ENCODE data around the gene PRKCI.
"Not testable (repeated sequence)": the region's sequence is repeated elsewhere in the genome, so short reads cannot be mapped to it uniquely, and the experiment has no call there.

PRKCI gene

DNA sequence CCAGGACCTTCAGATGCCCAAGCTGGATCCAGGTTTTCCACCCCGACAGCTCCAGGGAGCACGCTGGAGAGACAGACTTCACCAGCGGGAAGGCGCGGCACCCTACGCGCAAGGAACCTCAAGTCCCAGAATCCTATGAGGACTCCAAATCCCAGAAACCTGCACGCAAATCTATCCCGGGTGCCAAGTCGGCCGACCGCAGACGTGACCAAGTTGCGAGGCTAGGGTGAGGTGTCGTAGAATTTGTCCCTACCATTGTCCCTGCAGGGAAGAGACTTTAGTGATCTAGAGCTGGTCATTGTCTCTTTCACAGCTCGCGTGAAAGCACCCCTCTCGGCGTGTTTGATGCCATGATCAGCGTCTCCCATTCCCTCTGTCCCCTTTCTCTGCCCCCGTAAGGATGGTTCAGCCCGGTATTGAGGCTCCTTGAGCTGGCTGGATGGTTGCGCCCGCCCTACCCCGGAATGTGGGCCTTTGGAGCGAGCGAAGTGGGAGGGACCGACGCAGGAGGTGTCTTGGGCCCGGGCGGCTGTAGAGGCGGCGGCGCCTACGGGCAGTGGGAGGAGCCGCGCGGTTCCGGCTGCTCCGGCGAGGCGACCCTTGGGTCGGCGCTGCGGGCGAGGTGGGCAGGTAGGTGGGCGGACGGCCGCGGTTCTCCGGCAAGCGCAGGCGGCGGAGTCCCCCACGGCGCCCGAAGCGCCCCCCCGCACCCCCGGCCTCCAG is at the start of gene PRKCI:
Gene PRKCI (plus strand): TSS at position 501 of the 723 bp plus-strand sequence. CDS start 246 bp downstream, outside the sequence.
- in situ Hi-C loops (cut with MboI; ENCODE audit: low sequenced_read_pairs), result no loop called here

GRCh38 chr3:170178651-170179050 is 43.6 kb upstream of the PRKCI start:
- in situ Hi-C loops (cut with MboI; ENCODE audit: low sequenced_read_pairs), result no loop called here

GRCh38 chr3:170179432-170179831 is 42.8 kb upstream of the PRKCI start:
- in situ Hi-C loops (cut with MboI; ENCODE audit: low sequenced_read_pairs), result no loop called here

DNA sequence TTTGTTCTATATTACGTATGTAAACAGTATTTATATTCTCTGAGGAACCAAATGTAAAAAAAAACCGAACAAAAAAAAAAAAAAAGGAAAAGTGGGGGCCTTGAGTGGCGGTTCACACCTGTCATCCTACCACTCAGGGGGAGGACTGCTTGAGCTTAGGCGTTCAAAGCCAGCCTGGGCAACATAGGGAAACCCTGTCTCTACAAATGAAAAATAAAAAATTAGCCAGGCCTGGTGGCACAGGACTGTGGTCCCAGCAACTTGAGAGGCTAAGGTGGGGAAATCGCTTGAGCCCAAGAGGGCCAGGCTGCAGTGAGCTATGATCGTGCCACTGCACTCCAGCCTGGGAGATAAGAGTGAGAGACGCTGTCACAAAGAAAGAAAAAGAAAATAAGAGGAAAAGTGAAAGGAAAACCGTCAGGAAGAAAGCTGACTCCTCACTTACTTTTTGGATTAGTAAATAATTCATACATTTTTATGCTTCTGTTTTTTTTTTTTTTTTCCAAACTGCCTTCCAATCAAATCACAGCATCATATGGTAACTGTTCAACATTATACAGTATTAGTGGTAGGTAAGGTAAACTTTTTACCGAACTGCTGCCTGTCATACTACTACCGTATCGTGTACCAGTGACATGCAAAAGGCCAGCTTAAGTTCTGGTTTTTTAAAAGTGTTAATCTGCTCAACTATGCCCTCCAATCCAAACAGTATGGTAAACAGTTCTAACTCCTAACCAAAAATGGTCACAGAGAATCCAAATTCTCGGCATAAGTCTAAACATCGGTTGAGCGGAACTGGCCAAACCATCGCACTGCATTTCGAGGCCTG is 41.9 kb upstream of the PRKCI start:
- in situ Hi-C loops (cut with MboI; ENCODE audit: low sequenced_read_pairs), result no loop called here

DNA sequence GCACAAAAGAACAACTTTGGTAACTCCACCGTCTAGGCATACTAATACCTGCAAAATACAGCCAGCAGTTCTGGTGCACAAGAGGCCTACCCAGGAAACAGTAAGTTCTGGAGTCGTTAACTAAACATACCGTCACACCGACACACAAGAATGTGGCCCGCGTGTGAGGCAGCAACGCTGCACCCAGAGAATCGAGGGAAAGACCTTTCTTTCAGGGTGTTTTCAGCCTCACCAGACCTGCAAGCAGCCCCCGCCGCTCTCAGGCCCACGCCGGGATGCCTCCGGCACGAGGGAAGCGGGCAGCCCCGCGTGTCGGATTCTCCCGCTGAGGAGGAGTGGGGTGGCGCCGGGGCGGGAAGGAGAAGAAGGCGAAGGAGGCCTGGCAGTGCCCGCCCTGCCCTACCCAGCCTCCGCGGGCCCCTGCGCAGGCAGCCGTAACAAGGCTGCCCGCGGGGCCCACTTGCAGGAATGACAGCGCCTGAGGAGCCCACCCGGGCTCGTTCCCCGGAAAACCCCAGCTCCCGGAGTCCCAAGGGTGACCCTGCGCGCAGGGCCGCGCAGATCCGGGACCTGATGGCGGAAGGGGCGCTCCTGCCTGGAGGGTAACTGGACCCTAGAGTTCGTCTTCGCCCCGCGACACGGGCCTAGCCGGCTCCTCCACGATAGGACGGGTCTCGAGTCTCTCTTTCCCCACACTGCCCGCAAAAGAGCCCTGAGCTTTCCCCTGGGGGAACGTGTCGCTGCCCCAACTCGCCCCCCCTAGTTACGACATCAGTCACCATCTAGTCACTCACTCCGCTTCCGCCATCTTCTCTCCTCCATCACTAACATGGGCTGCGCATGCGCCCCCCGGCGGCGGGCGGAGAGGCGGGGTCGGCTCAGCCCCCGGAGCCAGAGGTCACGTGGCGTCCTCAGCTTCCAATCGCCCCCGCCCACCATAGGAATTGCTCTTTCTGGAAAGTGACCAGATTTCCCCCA is 41.0 kb upstream of the PRKCI start, which contains the start of gene PHC3:
Gene PHC3 (minus strand): TSS at position 826 of the 978 bp plus-strand sequence. CDS start 18 bp downstream, at position 808.
- in situ Hi-C loops (cut with MboI; ENCODE audit: low sequenced_read_pairs), result no loop called here

DNA sequence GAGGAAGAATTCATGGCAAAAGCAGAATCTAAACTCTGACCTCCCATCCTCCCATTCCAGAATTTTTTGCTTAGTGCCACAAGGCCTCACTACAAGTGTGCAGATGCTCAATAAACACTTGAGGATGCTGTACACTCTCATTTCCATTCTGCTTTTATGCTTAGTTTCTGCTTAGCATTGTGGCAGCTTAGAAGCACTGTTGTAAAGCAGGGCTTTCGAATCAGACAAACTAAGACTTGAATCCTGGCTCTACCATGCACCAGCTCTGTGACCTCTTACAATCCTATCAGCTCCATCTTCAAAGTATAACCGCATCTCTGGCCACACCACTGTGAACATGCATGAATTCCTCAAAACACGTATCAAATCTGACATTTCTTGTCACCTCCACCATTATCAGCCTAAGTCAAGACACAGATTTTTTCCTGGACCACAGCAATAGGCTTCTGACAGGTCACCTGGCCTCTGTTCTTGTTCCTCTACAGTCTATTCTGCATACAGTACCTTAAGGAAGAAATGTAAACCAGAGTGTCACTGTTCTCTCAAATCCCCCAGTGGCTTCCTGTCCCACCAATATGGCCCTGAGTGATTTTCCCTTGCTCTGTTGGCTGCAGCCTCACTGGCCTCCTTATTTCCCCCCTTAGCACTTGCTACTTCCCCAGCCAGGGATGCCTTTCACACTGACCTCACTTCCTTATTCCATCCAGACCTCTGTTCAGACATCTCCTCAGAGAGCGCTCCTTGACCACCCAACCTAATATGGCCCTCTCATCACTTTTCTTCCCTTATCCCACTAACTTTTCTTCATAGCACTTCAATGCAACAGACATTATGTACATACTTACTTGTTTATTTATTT is 32.6 kb upstream of the PRKCI start:
- in situ Hi-C loops (cut with MboI; ENCODE audit: low sequenced_read_pairs), result no loop called here

GRCh38 chr3:170195759-170196158 is 26.5 kb upstream of the PRKCI start:
- in situ Hi-C loops (cut with MboI; ENCODE audit: low sequenced_read_pairs), result not testable (repeated sequence)

DNA sequence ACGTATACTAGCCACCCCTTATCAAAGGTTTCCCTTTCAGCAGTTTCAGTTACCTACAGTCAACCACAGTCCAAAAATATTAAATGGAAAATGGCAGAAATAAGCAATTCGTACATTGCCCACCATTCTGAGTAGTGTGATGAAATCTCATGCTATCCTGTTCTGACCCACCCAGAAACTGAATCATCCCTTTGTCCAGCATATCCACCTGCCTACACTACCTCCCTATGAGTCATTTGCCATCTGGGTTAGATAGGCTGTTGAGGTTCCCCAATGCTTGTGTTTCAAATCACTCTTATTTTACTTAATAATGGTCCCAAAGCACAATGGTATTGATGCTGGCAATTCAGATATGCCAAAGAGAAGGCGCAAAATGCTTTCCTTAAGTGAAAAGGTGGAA is 25.4 kb upstream of the PRKCI start:
- in situ Hi-C loops (cut with MboI; ENCODE audit: low sequenced_read_pairs), result no loop called here

DNA sequence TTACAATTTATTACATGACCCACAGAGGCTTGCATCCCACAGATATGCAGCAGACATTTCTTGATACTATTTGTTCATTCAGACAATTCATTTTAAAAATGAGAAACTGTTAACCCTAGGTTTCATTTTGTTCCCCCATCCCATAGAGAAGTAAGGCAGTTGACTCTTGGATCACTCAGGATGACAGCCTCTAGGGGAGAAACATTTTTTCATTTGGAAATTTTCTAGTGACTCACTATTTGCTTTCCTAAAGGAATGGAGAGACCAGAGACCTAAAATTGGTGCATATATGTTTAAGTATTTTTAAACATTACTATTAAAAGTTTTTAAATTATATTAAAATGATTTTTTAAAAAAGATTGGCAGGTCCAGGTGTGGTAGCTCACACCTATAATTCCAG is 21.2 kb upstream of the PRKCI start:
- in situ Hi-C loops (cut with MboI; ENCODE audit: low sequenced_read_pairs), result no loop called here

- in situ Hi-C loops (cut with MboI; ENCODE audit: low sequenced_read_pairs), result no loop called here
Measured at GRCh38 chr3:170201527-170201926, 20.7 kb upstream of the PRKCI start.

DNA sequence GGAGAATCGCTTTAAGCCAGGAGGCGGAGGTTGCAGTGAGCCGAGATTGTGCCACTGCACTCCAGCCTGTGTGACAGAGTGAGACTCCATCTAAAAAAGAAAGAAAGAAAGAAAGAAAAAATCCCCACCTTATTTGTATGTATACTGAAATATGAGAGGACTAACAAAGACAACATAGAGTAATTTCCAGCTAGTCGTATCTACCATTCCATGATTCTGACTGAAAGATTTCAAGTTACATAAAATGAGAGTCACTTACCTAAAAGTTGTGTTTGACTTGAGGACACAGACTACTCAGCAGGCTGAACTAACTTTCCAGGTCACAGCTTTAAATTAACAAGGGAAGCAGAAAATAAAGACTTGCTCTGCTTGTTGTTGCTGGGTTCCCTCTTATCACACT is 18.8 kb upstream of the PRKCI start:
- in situ Hi-C loops (cut with MboI; ENCODE audit: low sequenced_read_pairs), result no loop called here

DNA sequence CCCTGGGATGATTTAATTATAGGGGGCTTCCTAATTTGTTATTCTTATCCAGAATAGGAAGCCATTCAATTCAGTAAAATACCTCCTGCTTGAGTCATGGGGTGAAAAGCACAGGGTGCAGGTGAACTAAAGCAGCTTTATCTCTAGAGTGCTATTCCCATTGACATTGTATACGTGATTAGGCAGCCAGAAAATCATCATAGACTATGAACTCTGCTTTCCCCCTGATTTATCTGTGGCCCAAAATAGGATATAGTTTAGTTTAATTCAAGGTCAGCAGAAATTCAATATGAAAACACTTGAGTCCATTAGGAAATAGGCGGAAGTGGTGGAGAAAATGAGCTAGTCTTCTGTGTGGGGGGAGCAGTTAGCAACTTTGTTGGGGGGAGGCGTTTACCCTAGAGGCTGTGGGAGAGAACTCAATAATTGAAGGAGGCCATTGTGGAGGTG is 18.2 kb upstream of the PRKCI start:
- in situ Hi-C loops (cut with MboI; ENCODE audit: low sequenced_read_pairs), result no loop called here

DNA sequence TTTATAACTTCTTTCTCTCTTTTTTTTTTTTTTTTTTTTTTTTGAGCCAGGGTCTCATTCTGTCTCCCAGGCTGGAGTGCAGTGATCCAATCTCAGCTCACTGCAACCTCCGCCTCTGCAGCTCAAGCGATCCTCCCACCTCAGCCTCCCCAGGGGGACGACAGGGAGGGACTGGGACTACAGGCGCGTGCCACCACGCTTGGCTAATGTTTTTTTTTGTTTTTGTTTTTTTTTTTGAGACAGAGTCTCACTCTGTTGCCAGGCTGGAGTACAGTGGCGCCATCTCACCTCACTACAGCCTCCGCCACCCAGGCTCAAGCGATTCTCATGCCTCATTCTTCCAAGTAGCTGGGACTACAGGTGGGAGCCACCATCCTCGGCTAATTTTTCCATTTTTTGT is 17.7 kb upstream of the PRKCI start:
- in situ Hi-C loops (cut with MboI; ENCODE audit: low sequenced_read_pairs), result no loop called here

DNA sequence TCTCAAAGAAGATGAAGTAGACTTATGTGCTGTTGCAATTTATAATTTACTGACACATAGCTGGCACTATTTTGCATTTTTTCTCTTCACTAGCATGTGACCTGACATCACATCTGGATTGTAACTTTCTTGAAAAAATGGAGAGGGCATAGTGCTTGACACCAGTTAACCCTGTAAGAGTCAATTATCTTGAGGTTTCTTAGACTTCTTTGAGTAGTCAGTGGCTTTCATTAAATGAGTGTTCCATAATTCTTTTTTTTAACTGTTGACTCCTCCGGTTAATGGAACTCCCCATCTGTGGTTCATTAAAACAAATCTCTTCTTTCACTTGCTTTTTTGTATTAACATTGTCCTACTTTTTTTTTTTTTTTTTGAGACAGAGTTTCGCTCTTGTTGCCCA is 16.9 kb upstream of the PRKCI start:
- in situ Hi-C loops (cut with MboI; ENCODE audit: low sequenced_read_pairs), result no loop called here

DNA sequence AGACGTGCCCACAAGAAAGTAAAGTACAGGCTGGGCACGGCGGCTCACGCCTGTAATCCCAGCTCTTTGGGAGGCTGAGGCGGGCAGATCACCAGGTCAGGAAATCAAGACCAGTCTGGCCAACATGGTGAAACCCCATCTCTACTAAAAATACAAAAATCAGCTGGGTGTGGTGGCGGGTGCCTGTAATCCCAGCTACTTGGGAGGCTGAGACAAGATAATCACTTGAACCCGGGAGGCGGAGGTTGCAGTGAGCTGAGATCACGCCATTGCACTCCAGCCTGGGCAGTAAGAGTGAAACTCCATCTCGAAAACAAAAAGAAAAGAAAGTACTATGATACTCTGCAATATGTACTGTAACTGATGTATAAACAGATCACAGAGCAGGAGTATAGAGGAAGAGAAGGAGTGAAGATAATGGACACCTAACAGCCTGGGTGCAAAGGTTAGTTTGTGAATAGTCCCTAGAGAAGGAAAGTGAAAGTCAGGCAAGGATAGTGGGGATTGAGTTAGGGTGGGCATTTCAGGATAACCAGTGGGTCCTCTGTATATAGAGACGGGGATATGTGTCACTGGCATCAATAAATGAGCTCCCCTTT is 16.0 kb upstream of the PRKCI start:
- in situ Hi-C loops (cut with MboI; ENCODE audit: low sequenced_read_pairs), result not testable (repeated sequence)

- in situ Hi-C loops (cut with MboI; ENCODE audit: low sequenced_read_pairs), result no loop called here
Measured at GRCh38 chr3:170207717-170208116, 14.5 kb upstream of the PRKCI start.

GRCh38 chr3:170211668-170212067 is 10.6 kb upstream of the PRKCI start:
- in situ Hi-C loops (cut with MboI; ENCODE audit: low sequenced_read_pairs), result no loop called here

- in situ Hi-C loops (cut with MboI; ENCODE audit: low sequenced_read_pairs), result no loop called here
Measured at GRCh38 chr3:170219850-170220249, 2.4 kb upstream of the PRKCI start.

DNA sequence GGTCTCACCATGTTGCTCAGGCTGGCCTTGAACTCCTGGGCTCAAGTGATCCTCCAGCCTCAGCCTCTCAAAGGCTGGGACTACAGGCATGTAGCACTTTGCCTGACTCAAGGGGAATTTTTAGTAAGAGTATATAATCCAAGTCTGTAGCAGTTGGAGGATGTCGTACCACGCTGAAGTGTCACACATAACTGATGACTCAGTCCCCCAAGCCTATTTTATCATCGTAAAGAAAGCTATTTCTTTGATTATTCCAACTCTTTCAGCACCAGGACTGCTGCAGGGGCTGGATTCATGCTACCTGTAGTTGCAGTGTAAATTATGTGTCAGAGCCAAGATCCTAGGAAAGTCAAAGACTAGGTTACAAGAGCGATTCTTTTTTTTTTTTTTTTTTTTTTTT is 1.4 kb upstream of the PRKCI start:
- in situ Hi-C loops (cut with MboI; ENCODE audit: low sequenced_read_pairs), result no loop called here

All from hTERT RPE-1 (cell line).